Inflammatory macrophage treated with lipopolysaccharide for 4 hours (primary cell): ENCODE results near the gene PTGR2.
"Not testable (repeated sequence)": the region's sequence is repeated elsewhere in the genome, so short reads cannot be mapped to it uniquely, and the experiment has no call there.

Source experiments
- DNase-seq: peaks from one replicate; pipeline ENCODE4 v3.0.0-alpha.2; 2020

The PTGR2 gene

DNA sequence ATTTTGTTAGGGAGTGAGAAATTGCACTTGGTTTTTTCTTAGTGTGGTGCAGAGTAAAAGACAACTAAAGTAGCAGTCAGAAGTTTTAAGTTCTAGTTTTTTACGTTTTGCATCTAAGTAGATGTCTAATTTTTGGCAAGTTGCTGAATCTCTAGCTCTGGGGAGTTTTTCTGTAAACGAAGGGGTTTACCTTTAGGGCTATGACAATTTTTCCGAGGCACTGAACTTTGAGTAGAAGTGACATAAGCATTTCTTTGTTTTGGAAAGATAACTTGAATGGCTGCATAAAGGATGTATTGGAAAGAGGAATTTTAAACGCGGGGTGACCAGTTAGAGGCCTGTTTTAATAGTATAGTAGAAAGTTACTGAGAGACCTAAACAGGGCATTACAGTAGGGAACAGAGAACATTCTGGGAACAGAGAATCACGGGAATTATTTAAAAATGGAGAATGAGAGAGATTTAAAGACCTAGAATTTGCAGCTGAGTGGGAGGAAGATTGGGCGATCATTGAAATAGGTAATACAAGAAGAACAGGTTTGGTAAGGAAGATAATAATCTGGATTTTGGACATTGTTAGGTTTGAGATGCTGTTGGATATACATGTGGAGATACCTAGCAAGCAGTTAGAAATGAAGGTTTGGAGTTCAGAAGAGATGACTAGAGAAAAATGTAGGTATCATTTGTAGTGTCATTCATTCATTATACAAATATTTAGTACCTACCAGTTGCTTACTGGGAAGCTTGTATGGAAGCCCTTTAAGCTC lies 36.2 kb downstream of the PTGR2 start:
- no peak for DNase-seq

DNA sequence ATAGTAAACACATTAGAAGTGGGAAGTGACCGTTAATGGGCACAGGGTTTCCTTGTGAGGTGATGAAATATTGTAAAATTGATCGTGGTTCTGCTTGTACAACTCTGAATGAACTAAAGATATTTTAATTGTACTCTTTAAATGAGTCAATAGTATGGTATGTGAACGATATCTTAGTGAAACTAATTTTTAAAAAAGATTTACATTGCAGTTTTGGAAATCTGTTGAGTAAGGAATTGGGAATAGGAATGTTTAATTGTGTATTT lies 36.8 kb downstream of the PTGR2 start:
- DNase-seq: peak; percentile 67

DNA sequence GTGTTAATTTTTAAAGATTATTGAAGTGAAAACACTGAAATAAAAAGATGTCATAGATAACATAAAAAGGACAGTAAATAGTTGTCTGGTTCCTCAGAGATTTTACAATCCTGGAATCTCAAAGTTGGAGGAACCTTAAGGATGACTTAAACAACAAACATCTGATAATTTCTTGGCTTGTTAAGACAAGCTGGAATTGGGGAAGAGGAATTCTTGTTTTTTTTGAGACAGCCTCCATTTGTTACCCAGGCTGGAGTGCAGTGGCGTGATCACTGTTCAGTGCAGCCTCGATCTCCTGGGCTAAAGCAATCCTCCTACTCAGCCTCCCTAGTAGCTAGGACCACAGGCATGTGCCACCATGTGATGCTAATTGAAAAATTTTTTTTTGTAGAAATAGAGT lies 37.3 kb downstream of the PTGR2 start:
- peak; percentile 6 for DNase-seq

DNA sequence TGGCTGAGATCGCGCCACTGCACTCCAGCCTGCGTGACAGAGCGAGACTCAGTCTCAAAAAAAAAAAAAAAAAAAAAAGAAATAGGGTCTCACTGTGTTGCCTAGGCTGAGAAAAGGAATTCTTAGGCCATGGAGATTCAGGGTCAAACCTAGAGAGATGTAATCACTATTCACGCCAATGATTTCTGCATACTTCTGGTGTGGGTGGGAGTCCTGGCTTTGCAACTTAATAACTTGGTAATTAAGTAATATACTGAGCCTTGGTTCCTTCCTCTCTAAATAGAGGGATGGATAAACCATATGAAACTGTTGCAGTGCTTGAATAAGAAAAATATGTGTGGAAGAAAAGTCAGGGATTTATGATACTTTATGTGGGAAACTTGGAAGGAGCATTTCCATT lies 37.7 kb downstream of the PTGR2 start:
- peak; percentile 55 for DNase-seq

DNA sequence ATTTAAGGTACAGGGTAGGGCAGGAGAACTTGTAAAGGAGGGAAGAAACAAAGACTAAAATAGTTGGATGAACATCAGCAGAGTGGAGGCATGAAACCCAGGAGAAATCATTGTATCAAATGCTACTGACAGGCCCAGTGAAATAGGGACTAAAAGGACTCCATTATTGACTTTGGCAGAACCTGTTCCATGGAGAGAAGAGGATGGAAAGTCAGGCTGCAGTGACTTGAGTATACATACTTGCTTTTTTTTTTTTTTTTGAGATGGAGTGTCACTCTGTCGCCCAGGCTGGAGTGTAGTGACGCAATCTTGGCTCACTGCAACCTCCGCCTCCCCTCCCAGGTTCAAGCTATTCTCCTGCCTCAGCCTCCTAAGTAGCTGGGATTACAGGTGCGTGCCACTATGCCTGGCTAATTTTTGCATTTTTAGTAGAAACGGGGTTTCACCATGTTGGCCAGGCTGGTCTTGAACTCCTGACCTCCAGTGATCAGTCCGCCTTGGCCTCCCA lies 42.6 kb downstream of the PTGR2 start:
- DNase-seq: not testable (repeated sequence)

DNA sequence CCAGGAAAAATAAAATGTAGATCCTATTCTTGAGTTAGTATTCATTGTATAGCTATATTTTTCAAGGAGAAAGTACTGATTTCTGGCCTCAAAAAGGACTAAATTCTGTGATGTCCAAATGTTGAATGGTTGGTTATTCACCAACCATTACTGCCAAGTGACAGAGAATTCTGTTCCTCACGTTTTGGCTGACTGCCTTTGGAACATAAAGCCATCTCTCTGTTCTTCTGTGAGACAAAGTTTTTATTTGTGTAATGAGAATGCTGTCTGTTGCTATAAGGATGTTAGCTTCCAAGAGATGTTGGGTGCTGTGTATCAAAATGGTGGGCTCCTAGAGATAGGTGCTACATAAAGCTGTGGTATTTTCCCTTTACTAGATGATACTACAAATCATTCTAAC lies 44.3 kb downstream of the PTGR2 start:
- DNase-seq: no peak

DNA sequence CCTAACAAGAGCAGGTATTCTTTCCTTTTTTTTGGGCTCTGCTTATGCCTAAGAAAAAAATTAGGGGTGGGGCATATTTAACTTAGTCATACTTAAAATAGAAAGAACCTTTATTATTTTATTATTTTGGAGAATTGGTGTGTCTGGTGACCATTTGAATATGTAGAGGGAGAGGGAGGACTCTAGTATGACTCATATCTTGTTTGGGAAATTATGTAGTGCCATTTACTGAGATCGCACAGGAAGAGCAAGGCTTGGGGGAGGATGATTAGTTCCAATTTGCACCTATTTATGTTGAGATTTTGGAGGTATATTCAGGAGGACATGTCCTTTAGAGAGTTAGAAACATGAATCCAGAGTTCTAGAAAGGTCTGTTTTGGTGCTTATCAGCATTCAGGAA lies 44.9 kb downstream of the PTGR2 start:
- DNase-seq: peak; percentile 2

DNA sequence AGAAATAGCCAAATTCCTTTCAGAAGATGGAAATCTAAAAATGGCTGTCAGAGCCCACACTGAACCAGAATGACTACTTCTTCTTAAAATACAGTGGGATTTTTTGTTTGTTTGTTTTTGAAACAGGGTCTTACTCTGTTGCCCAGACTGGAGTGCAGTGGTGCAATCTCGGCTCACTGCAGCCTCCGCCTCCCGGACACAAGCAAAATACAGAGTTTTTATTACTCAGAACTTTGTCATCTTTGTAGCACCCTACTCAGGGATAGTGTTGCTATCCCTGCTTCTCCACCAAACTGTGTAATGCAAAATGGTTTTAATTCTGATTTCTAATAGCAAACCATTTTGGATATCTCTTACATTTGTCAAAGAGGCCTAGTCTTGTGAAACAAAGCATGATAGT lies 51.4 kb downstream of the PTGR2 start:
- no peak for DNase-seq

DNA sequence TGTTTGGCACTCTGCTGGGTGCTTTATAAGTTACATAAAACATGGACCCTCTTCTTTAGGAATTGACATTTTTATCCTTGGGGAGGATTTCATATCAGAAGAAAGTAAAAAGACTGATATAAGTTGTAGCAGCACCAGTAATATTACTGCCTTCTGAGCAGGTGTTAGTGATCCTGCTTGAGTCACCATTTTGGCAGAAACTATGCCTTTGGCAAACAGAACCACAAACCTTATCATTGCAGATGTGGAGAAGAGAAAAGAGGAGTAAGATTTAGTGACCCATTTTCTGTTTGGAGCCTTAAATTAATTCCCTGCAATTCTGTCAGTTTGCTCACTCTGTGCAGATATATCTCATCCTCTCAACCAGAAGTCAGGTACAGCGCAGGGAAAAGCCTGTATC lies 58.0 kb downstream of the PTGR2 start:
- DNase-seq: no peak

DNA sequence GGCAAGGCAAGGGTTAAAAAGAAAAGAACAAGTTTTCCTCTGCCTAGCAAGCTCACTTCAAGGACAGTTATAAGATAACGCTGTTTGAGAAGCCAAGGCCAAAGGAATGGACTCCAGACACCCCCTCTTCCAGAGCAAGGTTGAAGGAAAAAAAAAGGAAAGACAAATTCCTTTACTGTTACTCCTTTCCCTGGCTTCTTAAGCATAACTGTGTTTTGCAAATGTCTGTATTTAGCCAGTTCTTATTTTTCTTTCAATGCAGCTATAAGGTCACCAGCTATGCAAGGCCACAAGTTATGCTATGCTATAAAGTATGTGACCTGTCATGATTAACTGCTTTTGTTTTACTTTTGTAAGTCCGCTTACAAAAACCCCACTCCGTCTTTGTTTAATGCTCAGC lies 61.6 kb downstream of the PTGR2 start:
- no peak for DNase-seq

DNA sequence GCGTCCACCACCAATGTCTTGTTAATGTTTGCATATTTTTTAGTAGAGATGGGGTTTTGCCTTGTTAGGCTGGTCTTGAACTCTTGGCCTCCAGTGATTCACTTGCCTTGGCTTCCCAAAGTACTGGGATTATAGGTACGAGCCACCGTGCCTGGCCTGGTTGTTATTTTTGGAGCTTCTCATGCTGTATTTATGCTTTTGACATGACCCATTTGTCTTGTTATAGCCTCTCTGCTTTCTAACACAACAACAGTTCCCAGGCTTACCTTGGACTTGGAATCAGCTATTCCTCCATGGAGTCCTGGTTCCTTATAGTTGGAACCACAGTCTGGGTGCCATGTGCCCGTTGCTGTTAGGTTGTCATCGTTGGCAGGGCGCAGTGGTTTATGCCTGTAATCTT lies 64.7 kb downstream of the PTGR2 start:
- no peak for DNase-seq

DNA sequence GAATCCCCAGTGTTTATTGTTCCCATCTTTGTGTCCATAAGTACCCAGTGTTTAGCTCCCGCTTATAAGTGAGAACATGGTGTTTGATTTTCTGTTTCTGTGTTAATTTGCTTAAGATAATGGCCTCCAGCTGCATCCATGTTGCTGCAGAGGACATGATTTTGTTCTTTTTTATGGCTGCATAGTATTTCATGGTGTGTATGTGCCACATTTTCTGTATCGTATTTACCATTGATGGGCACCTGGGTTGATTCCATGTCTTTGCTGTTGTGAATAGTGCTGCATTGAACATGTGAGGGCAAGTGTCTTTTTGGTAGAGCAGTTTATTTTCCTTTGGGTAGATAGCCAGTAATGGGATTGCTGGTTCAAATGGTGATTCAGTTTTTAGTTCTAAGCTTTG lies 67.8 kb downstream of the PTGR2 start:
- DNase-seq: not testable (repeated sequence)

DNA sequence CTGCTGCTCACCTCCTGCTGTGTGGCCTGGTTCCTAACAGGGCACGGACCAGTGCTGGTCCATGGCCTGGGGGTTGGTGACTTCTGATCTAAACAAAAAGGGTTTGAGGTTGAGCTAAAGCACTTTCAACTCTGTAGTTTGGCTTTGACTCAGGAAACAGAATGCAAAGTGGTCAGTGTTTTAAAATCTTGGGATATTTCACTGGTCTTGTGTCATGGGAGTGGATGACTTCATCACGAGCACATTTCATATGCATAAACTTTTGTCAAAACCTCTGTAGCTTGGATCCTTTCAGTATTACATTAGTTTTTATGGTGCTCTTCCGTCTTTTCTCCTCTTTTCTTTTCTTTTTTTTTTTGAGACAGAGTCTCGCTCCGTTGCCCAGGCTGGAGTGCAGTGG lies 72.7 kb downstream of the PTGR2 start:
- DNase-seq: peak; percentile 33
